H9 (cell line): ENCODE results near the gene CSTA. TPM values are rescaled to one million over a fixed set of nuclear protein-coding genes. Genes with fewer than 3 reads are reported as not detected.

Source experiments
- DNase-seq: peaks from one replicate; pipeline ENCODE4 v3.0.0-alpha.2; 2017
- H2AFZ ChIP-seq: one replicate; pipeline ENCODE4 v1.6.1; 2013; ENCODE audit warnings: mild to moderate bottlenecking, low read length, control low read depth, moderate library complexity
- H2AK5ac ChIP-seq: 2 replicates; pipeline ENCODE4 v1.6.1; 2013; ENCODE audit warnings: low read length, control low read depth, mixed read lengths; ENCODE audit not compliant: insufficient read length
- H2BK120ac ChIP-seq: one replicate; pipeline ENCODE4 v1.6.1; 2013; ENCODE audit warnings: low read depth, mild to moderate bottlenecking, low read length, control low read depth, inconsistent platforms; ENCODE audit not compliant: poor library complexity, severe bottlenecking
- H2BK12ac ChIP-seq: 2 replicates; pipeline ENCODE4 v1.6.1; 2013; ENCODE audit warnings: low read length, control low read depth, mixed read lengths, low read depth; ENCODE audit not compliant: insufficient read length
- H2BK15ac ChIP-seq: 2 replicates; pipeline ENCODE4 v1.6.1; 2013; ENCODE audit warnings: low read depth, low read length, control low read depth
- H2BK20ac ChIP-seq: one replicate; pipeline ENCODE4 v1.6.1; 2013; ENCODE audit warnings: low read depth, mild to moderate bottlenecking, low read length, control low read depth, inconsistent platforms; ENCODE audit not compliant: poor library complexity, severe bottlenecking
- H2BK5ac ChIP-seq: 2 replicates; pipeline ENCODE4 v1.6.1; 2013; ENCODE audit warnings: low read length, control low read depth, mixed read lengths; ENCODE audit not compliant: insufficient read length
- H3K14ac ChIP-seq: 2 replicates; pipeline ENCODE4 v1.6.1; 2013; ENCODE audit warnings: low read length, control low read depth; ENCODE audit not compliant: insufficient read depth
- H3K18ac ChIP-seq: 2 replicates; pipeline ENCODE4 v1.6.1; 2013; ENCODE audit warnings: low read depth, mild to moderate bottlenecking, mixed read lengths, low read length, control low read depth; ENCODE audit not compliant: insufficient read length
- H3K23ac ChIP-seq: 2 replicates; pipeline ENCODE4 v1.6.1; 2013; ENCODE audit warnings: low read length, control low read depth, mixed read lengths, low read depth; ENCODE audit not compliant: insufficient read length
- H3K23me2 ChIP-seq: 2 replicates; pipeline ENCODE4 v1.6.1; 2013; ENCODE audit warnings: low read depth, mild to moderate bottlenecking, mixed read lengths, low read length, control low read depth; ENCODE audit not compliant: insufficient read length, poor library complexity, severe bottlenecking
- H3K27ac ChIP-seq: 2 replicates; pipeline ENCODE4 v1.5.1; 2013; ENCODE audit warnings: low read length, control low read depth, mixed read lengths, low read depth; ENCODE audit not compliant: insufficient read length
- H3K27me3 ChIP-seq: 2 replicates; pipeline ENCODE4 v1.6.1; 2013; ENCODE audit warnings: low read length, control low read depth, inconsistent platforms; ENCODE audit not compliant: insufficient read depth
- H3K4ac ChIP-seq: 2 replicates; pipeline ENCODE4 v1.6.1; 2013; ENCODE audit warnings: low read depth, mild to moderate bottlenecking, control low read depth, inconsistent platforms, low read length, moderate library complexity
- H3K4me1 ChIP-seq: 2 replicates; pipeline ENCODE4 v1.6.1; 2013; ENCODE audit warnings: low read length, control low read depth, inconsistent platforms; ENCODE audit not compliant: insufficient read depth
- H3K4me2 ChIP-seq: 2 replicates; pipeline ENCODE4 v1.6.1; 2013; ENCODE audit warnings: low read length, control low read depth, mixed read lengths; ENCODE audit not compliant: insufficient read length, insufficient read depth
- H3K56ac ChIP-seq: 2 replicates; pipeline ENCODE4 v1.6.1; 2013; ENCODE audit warnings: low read depth, mild to moderate bottlenecking, mixed read lengths, low read length, control low read depth; ENCODE audit not compliant: insufficient read length
- H3K79me1 ChIP-seq: 2 replicates; pipeline ENCODE4 v1.6.1; 2013; ENCODE audit warnings: low read depth, mild to moderate bottlenecking, moderate library complexity, low read length, control low read depth, inconsistent platforms; ENCODE audit not compliant: insufficient read depth, poor library complexity, severe bottlenecking
- H3K79me2 ChIP-seq: 2 replicates; pipeline ENCODE4 v1.6.1; 2013; ENCODE audit warnings: low read length, control low read depth, inconsistent platforms; ENCODE audit not compliant: insufficient read depth
- H3K9ac ChIP-seq: 2 replicates; pipeline ENCODE4 v1.6.1; 2013; ENCODE audit warnings: low read length, control low read depth, mixed read lengths; ENCODE audit not compliant: insufficient read length; ENCODE audit errors: extremely low read depth
- H3K9me3 ChIP-seq: one replicate; pipeline ENCODE4 v1.6.1; 2013; ENCODE audit warnings: low read depth, low read length, inconsistent platforms; ENCODE audit not compliant: control insufficient read depth
- H3T11ph ChIP-seq: one replicate; pipeline ENCODE4 v1.6.1; 2013; ENCODE audit warnings: mild to moderate bottlenecking, low read length, control low read depth, inconsistent platforms
- H4K20me1 ChIP-seq: one replicate; pipeline ENCODE4 v1.6.1; 2013; ENCODE audit not compliant: control insufficient read depth, insufficient read length, insufficient read depth
- H4K5ac ChIP-seq: 2 replicates; pipeline ENCODE4 v1.6.1; 2013; ENCODE audit warnings: low read depth, mild to moderate bottlenecking, mixed read lengths, low read length, control low read depth; ENCODE audit not compliant: insufficient read length
- H4K8ac ChIP-seq: replicated peaks from 2 replicates; pipeline ENCODE4 v1.6.1; 2013; ENCODE audit warnings: low read length, control low read depth, mixed read lengths, low read depth; ENCODE audit not compliant: insufficient read length
- H4K91ac ChIP-seq: 2 replicates; pipeline ENCODE4 v1.6.1; 2013; ENCODE audit warnings: low read depth, mild to moderate bottlenecking, moderate library complexity, mixed read lengths, low read length, control low read depth; ENCODE audit not compliant: insufficient read length
- H3K27ac Mint-ChIP-seq, 3 experiments: 2 replicates in 2 of 3; 3 replicates in 1 of 3; pipeline ENCODE4 v1.8.0; 2020 to 2021; ENCODE audit warnings: mixed read lengths in 3 of 3, mild to moderate bottlenecking in 1 of 3, moderate library complexity in 1 of 3
- H3K27me3 Mint-ChIP-seq: 2 replicates; pipeline ENCODE4 v1.8.0; 2021; ENCODE audit warnings: low read depth, mild to moderate bottlenecking, moderate library complexity, mixed read lengths
- H3K36me3 Mint-ChIP-seq, 3 experiments: 2 replicates in 2 of 3; 3 replicates in 1 of 3; pipeline ENCODE4 v1.8.0; 2020 to 2021; ENCODE audit warnings: low read depth in 3 of 3, mixed read lengths in 3 of 3; ENCODE audit not compliant: insufficient read depth in 1 of 3
- H3K4me1 Mint-ChIP-seq, 2 experiments: 2 replicates each; pipeline ENCODE4 v1.8.0; 2020; ENCODE audit warnings: mixed read lengths in 2 of 2
- H3K4me3 Mint-ChIP-seq, 2 experiments: 2 replicates in 1 of 2; 3 replicates in 1 of 2; pipeline ENCODE4 v1.8.0; 2020 to 2021; ENCODE audit warnings: mild to moderate bottlenecking in 2 of 2, mixed read lengths in 2 of 2, moderate library complexity in 1 of 2
- H3K9me3 Mint-ChIP-seq, 2 experiments: 2 replicates in 1 of 2; 3 replicates in 1 of 2; pipeline ENCODE4 v1.8.0; 2020; ENCODE audit warnings: mild to moderate bottlenecking in 2 of 2, mixed read lengths in 2 of 2, moderate library complexity in 1 of 2
- CTCF ChIP-seq: fragments of 200-600 bp; sonication (generic); conservative IDR thresholded peaks from 3 replicates; pipeline ENCODE4 v1.8.0; 2021; ENCODE audit warnings: antibody characterized with exemption, mild to moderate bottlenecking
- WGBS: extraction: QIAGEN DNeasy Blood & Tissue Kit; methylation state at CpG from one replicate; pipeline ENCODE4 v1.1.7; 2013; ENCODE audit warnings: missing lambda C conversion rate, low lambda C conversion rate, mixed read lengths; ENCODE audit not compliant: insufficient read length; ENCODE audit errors: extremely low coverage; 5-methylcytosine and 5-hydroxymethylcytosine counted together
- long read RNA-seq: library from polyadenylated mRNA; unstranded; transcript quantifications from one replicate; pipeline ENCODE4 v2.0.0, GENCODE V29; 2020
- total RNA-seq: library from RNA; stranded (reverse); gene quantifications from 2 replicates; pipeline ENCODE4 v1.2.1, GENCODE V29; 2021

CSTA gene, protein sequence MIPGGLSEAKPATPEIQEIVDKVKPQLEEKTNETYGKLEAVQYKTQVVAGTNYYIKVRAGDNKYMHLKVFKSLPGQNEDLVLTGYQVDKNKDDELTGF
- not detected in 2 replicates for total RNA-seq
- long read RNA-seq = 0 reads

DNA sequence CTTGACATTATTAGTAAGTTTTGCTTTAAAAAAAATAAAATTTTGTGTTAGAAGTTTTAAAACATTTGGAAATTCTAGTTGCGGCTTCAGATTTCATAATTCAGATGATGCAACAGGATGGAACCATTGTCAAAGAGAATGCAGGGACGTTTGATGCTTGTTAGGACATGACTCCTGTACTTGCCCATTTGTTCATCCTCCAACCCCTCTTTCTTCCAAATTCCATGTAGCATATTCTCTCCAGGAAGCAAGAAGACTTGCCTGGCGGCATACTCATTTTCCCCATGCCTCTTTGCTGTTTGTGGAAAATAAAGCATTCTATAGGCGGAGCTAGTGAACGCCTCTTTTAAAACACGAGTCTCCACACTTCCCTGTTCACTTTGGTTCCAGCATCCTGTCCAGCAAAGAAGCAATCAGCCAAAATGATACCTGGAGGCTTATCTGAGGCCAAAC, at the start of gene CSTA:
Gene CSTA, plus strand, starts transcription at position 378 of the 453 bp plus-strand sequence. Its CDS starts 45 bp downstream, at position 423.
- no peak within 1 kb of the TSS for H3K56ac ChIP-seq
- H3K9me3 Mint-ChIP-seq = peaks cover 5 to 6% of the 10 kb centered on the region in 2 experiments; a peak in 3 of 5 replicates
- no peak within 1 kb of the TSS for H3K4me2 ChIP-seq

More for the DNA sequence above, at the start of gene CSTA:
- Histone ChIP-seq H2BK12ac (no peak within 1 kb of the TSS), H3K23me2 (no peaks in the 10 kb centered on the region), H4K5ac (no peak within 1 kb of the TSS), H2AFZ (peak within 1 kb of the TSS; percentile 64), H3K27me3 (no peaks in the 10 kb centered on the region), H4K8ac (no peak within 1 kb of the TSS), H3K23ac (no peak within 1 kb of the TSS), H2AK5ac (no peak within 1 kb of the TSS), H3K79me1 (no peaks in the 10 kb centered on the region), H3K9ac (no peak within 1 kb of the TSS), H2BK15ac (no peak within 1 kb of the TSS), H2BK20ac (no peak within 1 kb of the TSS), H3K14ac (no peak within 1 kb of the TSS), H3K4ac (no peak within 1 kb of the TSS), H3K27ac (no peak within 1 kb of the TSS), H4K20me1 (no peaks in the 10 kb centered on the region), H3K9me3 (no peaks in the 10 kb centered on the region), H3K79me2 (no peaks in the 10 kb centered on the region), H3T11ph (no peak within 1 kb of the TSS), H3K4me1 (no peaks in the 10 kb centered on the region), H2BK5ac (no peak within 1 kb of the TSS), H4K91ac (no peak within 1 kb of the TSS), H2BK120ac (no peak within 1 kb of the TSS), H3K18ac (no peak within 1 kb of the TSS)
- no peak for DNase-seq
- Mint-ChIP-seq H3K27ac (no peak within 1 kb of the TSS), H3K4me3 (no peak within 1 kb of the TSS), H3K27me3 (no peaks in the 10 kb centered on the region), H3K4me1 (no peaks in the 10 kb centered on the region), H3K36me3 (no peaks in the 10 kb centered on the region)
- TF ChIP-seq CTCF = no peak
- WGBS = no CpG with 5 or more reads among the region's 6 CpGs
